GM19324 (cell line): ENCODE data around the gene CTXN1.
"Not testable (repeated sequence)": the region's sequence is repeated elsewhere in the genome, so short reads cannot be mapped to it uniquely, and the experiment has no call there.

Experiments
- ATAC-seq: cut with Tn5 transposase; IDR thresholded peaks from one replicate; pipeline ENCODE4 v1.9.1; 2021; ENCODE audit warnings: mild to moderate bottlenecking, moderate library complexity; ENCODE audit not compliant: unreplicated experiment, low FRiP score

CTXN1 gene

DNA sequence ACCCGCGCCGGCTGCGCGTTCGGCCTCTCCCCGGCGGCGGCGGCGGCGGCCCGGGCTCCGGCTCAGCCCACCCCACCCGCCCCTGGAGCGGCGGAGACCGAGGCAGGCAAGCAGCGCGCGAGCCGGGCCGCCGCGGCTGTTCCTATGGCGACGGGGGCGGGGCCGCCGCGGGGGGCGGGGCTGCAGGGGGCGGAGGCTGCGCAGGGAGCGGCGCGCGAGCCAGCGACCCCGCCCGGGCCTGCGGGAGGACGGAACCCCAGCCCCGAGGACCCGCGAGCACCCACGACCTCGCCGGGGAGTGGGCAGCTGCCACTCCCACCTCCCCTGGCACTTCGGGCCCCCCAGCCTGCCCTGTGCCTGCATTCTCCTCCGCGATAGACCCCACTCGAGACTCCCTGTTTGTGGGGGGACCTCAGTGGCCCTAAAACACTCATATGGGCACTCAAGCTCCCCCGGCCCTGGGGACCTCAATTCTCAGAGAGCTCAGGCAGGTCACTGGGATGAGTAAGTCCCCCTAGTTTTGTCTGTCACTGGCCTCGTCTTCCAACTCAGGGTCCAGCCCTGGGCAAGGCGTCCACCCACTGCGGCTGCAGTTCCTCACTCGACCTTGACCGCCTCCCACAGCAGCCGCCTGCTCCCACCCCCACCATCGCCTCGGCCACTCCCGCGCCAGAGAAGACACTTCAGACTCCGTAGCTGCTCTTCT is at the start of gene CTXN1:
Gene CTXN1, minus strand, starts transcription at position 115 of the 706 bp plus-strand sequence. CDS start 597 bp downstream, outside the sequence.
- ATAC-seq = no peak

DNA sequence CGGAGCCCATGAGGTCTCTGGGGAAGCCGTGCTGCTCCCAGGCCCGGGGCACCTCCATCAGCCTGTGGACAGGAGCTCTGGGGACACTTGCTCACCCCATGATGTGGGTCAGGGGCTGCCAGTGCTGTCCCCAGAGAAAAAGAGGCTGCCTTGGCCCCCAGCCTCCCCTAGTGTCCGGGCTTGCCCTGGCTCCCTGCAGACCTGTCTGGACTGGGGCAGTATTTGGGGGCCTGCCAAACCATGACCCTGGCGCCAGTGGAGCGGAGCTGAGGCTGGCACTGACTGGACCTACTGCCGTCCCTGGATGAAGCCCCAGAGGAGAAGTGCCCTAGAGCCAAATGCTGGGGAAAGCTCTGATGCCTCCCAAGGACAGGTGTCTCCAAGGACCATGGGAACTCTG is 49.1 kb upstream of the CTXN1 start:
- ATAC-seq = no peak

DNA sequence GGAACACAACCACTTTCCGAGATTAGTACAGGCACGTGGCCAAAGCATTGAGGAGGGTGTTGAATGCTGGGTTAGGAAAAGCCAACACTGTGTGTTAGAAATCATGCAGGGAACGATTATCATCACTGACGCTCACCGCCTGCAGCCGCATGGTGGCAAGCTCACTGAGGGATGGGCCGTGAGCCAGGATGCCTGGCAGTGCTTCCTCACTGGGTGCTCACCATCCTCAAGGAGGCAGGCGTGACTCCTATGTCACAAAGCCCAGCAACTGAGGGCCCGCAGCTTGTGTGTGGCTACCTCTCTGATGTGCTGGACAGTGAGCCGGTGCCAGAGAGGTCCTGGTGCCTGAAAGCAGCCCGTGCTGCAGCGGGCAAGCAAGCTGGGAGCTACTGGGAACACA is 47.9 kb upstream of the CTXN1 start:
- ATAC-seq = no peak

DNA sequence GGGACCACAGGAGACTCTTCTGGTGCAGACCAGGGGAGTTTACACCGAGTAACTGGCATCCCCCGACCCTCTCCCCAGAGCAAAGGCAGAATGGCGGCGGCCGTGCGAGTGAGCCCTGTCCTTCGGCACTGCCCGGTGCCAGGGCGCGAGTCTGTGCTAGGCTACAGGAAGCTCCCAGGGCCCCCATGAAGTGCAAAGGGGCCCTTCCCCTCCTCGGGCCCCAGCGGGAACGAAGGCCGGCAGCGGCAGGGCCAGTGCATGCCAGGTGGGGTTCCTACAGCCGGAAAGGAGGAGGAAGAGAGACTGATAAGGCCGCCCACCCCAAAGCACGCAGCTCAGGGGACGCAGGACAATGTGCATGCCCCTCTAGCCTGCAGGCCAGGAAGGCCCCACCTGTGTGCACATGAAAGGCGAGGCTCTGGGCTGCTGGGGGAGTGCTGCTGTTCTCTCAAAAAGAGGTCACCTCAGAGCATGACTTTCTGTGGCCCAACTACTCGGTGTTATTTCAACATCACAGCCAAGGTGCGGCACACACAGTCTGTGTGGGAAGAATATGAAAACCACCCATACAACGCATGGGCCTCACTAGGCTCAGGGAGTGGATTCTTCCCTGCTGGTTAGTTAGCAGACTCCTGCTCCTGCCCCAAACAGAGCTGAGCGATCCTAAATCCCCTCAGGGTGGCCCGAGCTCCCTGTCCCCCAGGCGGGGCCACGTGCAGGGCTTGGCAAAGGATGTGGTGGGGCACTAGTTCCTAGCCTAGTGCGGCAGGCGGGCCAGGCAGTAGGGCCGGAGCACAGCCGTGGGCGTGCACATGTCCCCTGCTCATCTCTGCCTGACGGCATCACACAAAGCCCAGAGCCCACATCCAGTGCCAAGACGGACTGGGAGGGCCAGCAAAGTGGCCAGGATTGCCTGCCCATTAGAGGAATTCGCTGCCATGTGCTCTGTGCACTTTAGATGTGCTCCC is 45.9 kb upstream of the CTXN1 start:
- no peak for ATAC-seq

DNA sequence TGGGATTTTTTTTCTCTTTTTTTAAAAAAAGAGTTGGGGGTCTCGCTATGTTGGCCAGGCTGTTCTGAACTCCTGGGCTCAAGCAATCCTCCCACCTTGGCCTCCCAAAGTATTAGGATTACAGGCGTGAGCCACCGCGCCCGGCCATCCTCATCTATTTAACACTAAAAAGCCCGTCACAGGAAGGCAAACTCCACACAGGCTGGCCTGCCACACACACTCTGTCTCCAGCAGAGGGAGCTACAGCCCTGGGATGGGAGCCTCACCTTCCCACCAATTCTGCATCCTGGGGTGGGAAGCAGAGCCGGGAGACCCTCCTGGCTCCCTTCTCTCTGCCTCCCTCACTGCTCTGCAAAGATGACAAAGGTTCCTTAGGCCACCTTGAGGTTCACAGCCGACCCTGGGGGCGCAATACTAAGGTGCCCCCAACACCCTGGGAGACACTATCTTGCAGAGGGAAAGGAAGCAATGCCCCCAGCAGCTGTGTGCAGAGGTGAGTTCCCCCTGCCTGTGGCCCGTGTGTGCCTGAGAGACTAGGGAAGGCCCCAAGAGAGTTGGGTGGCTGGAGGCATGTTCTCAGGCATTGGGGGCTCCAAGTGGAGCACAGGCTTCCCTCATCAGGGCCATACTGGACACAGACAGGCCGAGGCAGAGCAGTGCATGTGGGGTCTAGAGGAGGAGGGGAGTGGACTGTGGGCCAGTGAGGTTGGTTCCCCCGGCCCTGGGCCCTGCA is 44.9 kb upstream of the CTXN1 start:
- ATAC-seq = no peak

DNA sequence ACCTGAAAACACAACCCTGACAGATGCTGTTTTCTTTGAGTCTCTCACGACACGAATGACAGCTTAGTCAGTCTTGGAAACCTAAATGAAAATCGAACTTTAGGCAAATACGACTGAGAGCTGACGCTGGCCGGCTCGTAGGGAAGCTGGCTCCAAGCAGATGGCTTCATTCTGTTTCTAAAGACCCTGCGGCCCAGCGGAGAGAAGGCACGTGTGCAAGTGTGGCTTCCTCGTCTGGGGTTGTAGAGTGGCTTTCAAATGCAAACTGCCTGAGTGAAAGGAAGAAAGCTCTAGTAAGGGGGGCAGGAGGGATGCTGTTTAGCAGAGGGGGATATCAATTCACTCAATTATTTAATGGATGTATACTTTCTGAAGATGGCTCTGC is 43.6 kb upstream of the CTXN1 start:
- ATAC-seq = no peak

DNA sequence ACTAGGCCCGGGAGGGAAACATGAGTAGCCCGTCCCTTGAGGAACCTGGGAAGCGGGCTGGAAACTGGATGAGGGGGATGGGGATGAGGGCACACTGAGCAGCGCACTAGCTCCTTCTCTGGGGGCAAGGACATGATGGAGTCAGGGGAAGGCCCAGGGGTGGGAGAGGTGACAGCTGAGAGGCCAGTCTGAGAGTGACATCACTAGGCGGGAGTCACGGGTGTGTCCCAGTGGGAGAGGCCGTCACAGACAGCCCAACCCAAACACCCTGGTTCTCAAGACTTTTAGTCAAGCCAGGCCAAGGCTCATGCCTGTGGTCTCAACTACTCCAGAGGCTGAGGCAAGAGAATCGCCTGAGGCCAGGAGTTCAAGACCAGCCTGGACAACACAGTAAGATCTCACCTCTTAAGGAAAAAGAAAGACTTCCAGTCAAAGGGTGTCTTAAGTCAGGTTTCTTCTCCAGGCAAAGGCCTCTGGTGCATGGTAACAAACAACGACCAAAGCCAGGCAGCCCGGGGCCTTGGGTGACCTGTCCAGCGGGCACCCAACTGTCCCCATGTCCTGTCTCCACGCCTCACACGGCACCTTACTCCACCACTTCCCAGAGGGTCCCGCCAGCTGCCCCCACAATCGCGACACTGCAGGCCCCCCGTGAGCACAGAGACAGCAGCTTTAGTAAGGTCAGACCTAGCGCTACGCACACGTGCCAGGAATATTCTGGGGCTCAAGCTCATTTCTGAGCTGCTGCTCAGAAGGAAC is 43.0 kb upstream of the CTXN1 start:
- no peak for ATAC-seq

DNA sequence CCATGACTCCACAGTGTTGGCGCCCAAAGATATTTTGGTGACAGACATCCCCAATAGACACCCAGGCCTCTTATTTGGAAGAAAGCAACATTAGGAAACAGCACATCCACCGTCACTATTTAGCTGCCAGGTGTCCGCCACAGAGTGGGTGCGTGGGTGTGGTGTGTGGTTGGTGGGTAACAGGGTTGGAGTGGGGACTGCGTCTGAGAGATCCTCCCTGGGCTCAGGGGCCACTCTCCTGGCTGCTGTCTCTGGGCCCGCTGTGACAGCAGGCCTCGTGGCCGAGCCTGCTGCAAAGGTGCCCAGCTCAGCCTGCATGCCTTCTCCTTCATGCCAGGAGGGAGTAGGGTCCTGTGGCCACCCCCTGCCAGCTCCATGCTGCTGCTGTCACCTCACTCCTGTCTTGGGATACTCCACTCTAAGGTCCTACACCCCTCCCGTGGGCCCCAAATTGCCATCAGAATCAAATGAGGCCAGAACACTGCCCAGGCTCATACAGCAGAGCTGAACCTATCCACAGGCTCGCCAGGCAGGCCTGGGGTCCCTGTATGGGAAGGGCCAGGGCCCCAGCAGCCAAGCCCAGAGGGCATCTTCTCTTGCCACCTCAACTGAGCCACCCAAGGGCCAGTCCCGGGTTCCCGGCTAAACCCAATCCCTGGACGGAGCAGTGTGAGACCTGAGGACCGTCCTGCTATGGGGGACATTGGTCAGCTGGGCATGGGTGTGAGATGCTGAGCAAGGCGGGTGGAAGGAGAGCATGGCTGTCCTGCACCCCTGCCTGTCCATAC is 42.3 kb upstream of the CTXN1 start:
- no peak for ATAC-seq

DNA sequence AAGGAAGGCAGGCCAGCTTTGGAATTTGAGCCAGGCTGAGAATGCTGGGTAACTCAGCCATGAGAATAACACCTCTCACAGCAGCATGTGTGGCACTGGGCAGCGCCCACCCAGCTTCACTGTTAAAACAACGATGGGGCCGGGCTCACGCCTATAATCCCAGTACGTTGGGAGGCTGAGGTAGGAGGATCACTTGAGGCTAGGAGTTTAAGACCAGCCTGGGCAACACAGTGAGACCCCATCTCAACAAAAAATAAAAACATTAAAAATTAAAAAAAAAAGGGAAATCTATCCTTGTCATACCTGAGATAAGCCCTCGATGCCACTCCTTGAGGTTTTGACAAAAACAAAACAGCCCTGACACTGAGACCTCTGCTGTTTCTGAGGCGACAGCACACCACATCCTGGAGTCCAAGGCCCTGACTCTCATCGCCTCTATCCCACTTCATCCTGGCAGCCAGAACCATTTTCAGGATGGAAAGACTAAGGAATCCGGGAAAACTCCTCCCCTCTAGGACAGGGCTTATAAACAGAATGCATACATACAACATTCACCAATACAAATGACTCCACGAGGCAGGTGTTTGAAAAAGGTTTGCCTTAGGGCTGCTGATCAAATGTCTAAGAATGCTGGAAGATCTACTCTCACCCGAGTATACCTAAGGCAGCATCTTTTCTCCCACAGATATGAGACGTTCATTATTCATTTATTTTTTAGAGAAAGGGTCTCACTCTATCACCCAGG is 40.2 kb upstream of the CTXN1 start:
- ATAC-seq = no peak

DNA sequence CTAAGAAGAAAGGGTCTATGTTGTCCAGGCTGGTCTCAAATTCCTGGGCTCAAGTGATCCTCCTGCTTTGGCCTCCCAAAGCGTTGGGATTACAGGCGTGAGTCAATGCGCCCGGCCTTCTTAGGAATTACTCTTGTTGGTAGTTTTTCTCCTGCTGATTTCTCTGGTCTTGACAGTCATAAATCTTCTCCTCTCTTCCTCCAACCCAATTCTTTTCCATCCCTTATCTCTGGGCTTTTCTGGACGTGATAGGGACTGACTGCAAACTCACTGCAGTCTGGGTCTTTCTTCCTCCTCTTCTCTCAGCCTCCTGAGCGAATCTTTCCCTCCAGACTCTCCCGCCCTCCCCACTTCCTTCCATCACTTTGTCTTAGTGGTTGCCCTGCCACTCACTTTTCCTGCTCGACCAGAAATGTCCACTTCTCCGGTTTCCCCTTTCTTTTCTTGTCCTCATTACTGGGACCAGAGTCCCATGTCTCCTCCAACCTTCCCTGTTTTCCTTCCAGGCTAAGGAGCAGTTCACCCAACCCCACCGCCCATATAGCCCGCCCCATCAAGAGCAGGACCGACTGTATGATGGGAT is 39.4 kb upstream of the CTXN1 start:
- ATAC-seq = no peak

DNA sequence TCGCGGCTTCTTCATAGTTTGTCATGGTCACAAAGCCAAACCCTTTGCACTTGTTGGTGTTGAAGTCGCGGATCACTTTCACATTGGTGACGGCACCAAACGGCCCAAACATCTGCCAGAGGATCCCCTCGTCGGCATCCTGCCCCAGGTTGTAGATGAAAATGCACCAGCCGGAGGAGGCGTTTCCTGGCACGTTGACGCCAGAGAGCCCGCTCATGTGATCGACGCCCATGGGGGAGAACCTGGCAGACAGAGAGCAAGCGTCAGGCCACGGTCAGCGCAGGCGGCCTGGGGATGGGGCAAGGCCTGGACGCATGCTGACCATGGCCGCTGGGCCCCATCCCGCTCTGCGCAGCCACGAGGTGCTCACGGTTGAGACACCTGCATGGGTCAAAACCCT is 37.6 kb upstream of the CTXN1 start:
- ATAC-seq = no peak

DNA sequence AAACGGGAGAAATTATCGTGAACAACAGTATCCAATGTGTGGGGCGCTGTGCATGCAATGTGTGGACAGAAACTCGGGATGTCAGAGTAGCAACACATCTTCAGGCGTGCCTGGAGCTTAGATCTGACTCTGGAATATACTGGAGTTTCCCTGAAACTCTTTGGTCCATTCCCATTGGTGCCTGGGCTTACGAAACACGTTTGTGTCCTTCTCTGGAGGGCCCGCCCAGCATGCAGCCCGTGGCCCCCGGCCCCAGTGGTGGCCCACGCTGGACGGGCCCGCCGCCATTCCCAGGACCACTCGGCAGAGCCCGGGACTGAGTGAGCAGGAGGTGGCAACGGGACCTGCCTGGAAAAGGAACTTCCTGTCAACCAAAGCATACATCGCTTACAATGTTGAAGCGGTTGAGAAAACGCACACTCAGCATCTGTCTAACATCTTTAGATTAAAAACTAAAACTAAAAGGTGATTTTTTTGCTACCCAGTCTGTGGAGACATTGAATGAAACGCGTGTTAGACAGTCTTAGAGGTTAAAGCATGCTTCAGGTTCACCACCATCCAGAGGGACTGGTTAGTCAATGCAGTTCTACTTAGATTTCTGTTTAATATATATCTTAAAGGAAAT is 36.8 kb upstream of the CTXN1 start:
- no peak for ATAC-seq

DNA sequence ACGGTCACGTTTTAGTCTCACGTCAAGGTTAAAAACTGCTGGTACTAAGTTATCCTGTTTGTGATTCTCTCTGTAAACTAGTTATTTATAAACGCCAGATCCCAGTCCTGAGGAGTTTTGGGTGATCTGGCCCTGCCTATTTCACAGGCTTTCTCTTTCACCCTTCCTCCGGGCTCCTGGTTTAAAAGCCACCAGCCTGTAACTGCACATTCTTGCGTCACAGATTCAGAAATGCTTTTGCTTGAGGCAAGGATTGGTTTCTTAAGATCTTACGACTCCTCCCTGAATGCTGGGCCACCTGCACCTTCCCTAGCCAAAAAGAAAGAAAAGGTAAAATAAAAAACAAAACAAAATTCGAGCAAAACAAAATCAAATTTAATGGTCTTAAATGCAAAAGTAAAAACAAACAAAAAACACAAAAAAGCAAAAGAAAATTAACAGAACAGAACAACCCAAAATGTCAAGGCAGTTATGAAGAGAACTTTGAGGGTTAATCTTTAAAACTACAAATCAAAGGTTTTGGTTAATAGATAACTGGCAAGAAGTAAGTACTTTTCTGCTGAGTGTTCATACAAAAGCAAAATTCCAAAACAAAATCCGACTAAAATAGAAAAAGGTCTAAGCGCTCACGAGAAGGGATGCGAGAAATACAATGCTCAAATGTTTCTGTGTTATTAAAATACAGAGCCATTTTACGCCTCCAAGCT is 36.1 kb upstream of the CTXN1 start:
- no peak for ATAC-seq

DNA sequence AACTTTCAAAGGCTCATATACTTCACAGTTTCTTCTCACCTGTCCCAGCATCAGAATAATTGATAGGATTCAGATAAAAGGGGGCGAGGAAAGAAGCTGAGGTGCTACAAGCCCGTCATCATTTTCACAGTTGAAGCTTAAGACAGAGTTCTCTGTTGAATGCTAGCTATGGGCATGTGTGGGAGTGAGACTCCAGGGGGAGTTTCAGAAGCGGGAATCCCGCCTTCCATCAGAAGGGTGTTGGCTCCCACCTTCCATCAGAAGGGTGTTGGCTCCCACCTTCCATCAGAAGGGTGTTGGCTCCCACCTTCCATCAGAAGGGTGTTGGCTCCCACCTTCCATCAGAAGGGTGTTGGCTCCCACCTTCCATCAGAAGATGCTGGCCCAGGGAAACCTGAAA is 35.1 kb upstream of the CTXN1 start:
- ATAC-seq = not testable (repeated sequence)

DNA sequence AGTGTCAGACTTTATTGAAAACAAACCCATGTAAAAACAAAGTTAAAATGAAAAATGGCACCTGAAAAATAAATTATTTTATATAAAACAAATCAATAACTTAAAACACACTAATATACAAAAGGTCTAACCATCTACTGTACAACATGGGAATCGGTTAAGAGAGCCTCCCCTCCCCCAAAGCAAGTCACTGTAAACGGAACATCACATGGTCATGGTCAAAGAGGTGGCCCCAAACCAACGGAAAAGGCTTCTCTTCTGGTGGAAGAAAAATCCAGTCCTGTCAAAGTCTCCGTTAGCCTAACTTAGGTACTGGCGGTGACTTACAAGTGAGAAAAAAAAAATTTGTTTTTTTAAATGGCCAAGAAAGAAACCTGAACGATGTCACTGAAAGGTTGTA is 33.3 kb upstream of the CTXN1 start:
- ATAC-seq = no peak

DNA sequence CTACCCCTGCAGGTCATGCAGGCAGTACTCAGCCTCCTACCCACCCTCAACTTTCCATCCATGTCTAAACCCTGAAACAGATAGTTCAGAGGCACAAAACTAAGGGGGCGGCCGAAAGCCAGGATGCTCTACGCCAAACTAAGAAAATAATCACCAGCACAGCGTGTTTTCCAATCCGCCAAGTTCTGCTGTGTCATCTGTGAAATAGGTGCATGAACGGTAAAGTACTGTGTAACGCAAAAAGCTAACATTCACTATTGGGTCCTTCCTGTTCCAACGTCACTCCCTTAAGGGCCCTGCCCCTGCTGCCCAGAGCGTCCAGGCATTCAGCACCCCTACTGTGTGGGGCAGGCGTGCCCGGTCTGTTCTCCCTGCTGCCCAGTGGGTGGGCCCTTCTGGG is 29.8 kb upstream of the CTXN1 start:
- no peak for ATAC-seq

DNA sequence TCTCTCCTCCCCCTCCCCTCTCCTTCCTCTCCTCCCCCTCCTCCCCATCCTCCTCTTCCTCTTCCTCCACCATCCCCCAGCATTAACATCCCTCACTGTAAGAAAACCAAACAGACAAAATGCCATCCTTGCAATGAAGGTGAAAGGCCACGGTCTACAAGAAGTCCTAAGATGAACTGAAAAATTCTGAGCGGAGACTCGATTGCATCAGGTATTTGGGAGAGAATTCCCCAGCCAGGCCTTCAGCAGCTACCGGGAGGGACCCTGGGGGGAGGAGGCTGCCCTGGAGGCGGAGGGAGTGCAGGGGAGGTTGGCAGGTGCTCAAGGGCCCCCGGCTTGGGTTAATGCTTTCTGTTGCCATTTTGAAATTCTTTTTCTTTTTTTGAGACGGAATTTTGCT is 27.6 kb upstream of the CTXN1 start:
- no peak for ATAC-seq

DNA sequence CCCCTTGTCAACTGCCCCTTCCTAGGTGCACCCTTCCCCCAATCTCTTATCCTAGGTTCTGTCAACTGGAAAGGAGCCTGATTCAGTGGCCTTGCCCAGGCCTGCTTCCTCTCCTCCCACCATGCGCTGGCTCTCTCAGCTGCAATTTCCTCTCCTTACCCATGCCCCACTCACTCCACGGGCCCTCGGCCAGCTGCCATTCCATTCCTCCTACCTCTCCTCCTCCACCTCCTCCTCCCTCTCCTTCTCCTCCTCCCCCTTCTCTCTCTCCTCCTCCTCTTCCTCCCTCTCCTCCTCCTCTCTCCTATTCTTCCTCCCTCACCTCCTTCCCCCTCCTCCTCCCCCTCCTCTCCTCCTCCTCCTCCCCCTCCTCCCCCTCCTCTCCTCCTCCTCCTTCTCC is 27.1 kb upstream of the CTXN1 start:
- no peak for ATAC-seq
